Activated naive CD4-positive, alpha-beta T cell treated with anti-CD3 and anti-CD28 coated beads, Interleukin-2, amount 10 ng/mL, durations not matched to agents 7 days and 5 days (primary cell): Measurements from ENCODE around the gene TEX48.

ENCODE experiments used
- CTCF ChIA-PET: fragments of 350-600 bp; sonication (Branson Sonifier 250); formaldehyde crosslinking; loops from one replicate; lab custom pipeline; 2021; ENCODE audit warnings: antibody characterized with exemption; lab: Charles Lee
- DNase-seq: peaks from one replicate; pipeline ENCODE4 v3.0.0-alpha.2; 2020
- H3K27ac Mint-ChIP-seq: one replicate; pipeline ENCODE4 v1.8.0; 2021; ENCODE audit warnings: mild to moderate bottlenecking, moderate library complexity, mixed read lengths
- H3K27me3 Mint-ChIP-seq: one replicate; pipeline ENCODE4 v1.8.0; 2021; ENCODE audit warnings: mild to moderate bottlenecking, mixed read lengths
- H3K36me3 Mint-ChIP-seq: one replicate; pipeline ENCODE4 v1.8.0; 2021; ENCODE audit warnings: mixed read lengths
- H3K4me1 Mint-ChIP-seq: one replicate; pipeline ENCODE4 v1.8.0; 2021; ENCODE audit warnings: mixed read lengths
- H3K4me3 Mint-ChIP-seq: one replicate; pipeline ENCODE4 v1.8.0; 2021; ENCODE audit warnings: mild to moderate bottlenecking, moderate library complexity, mixed read lengths
- H3K9me3 Mint-ChIP-seq: one replicate; pipeline ENCODE4 v1.8.0; 2021; ENCODE audit warnings: mixed read lengths

Gene TEX48

GRCh38 chr9:114621975-114622609 is 59.9 kb downstream of the TEX48 start:
- CTCF ChIA-PET = interaction anchor here (0.6 to 0.7 kb wide), 2 partner anchors 10 to 31 kb away, joined by 3 read pairs; no protein-coding TSS in a partner anchor
- Mint-ChIP-seq H3K27me3 (no peaks in the 10 kb centered on the region), H3K4me1 (peaks cover 23% of the 10 kb centered on the region), H3K27ac (no peak overlapping the region), H3K4me3 (no peak overlapping the region), H3K36me3 (peaks cover 54% of the 10 kb centered on the region), H3K9me3 (no peaks in the 10 kb centered on the region)
- no peak for DNase-seq

GRCh38 chr9:114621561-114621960 is 60.4 kb downstream of the TEX48 start:
- no peaks in the 10 kb centered on the region for H3K9me3 Mint-ChIP-seq
- DNase-seq = no peak
- peak overlapping the region; percentile 24 for H3K27ac Mint-ChIP-seq
- H3K4me3 Mint-ChIP-seq = no peak overlapping the region
- no peaks in the 10 kb centered on the region for H3K27me3 Mint-ChIP-seq
- H3K4me1 Mint-ChIP-seq = peaks cover 28% of the 10 kb centered on the region
- CTCF ChIA-PET = interaction anchor here (0.6 to 0.7 kb wide), 3 partner anchors 9 to 30 kb away, joined by 3 read pairs; no protein-coding TSS in a partner anchor
- peaks cover 55% of the 10 kb centered on the region for H3K36me3 Mint-ChIP-seq

- H3K9me3 Mint-ChIP-seq = no peaks in the 10 kb centered on the region
- CTCF ChIA-PET = interaction anchor here (0.7 to 2.0 kb wide), 4 partner anchors 28 to 213 kb away, joined by 3 to 8 read pairs (median 4); no protein-coding TSS in a partner anchor
- peaks cover 60% of the 10 kb centered on the region for H3K36me3 Mint-ChIP-seq
- H3K4me3 Mint-ChIP-seq = peak overlapping the region; percentile 55
- no peak for DNase-seq
- H3K4me1 Mint-ChIP-seq = peaks cover 44% of the 10 kb centered on the region
- no peaks in the 10 kb centered on the region for H3K27me3 Mint-ChIP-seq
- peak overlapping the region; percentile 93 for H3K27ac Mint-ChIP-seq
Measured at GRCh38 chr9:114619191-114619761, 62.7 kb downstream of the TEX48 start.

GRCh38 chr9:114616684-114617520 is 65.1 kb downstream of the TEX48 start:
- Mint-ChIP-seq H3K27me3 (no peaks in the 10 kb centered on the region), H3K9me3 (no peaks in the 10 kb centered on the region), H3K27ac (peak overlapping the region; percentile 94), H3K36me3 (peaks cover 61% of the 10 kb centered on the region), H3K4me3 (peak overlapping the region; percentile 44), H3K4me1 (peaks cover 66% of the 10 kb centered on the region)
- CTCF ChIA-PET = interaction anchor here (0.7 to 1.5 kb wide), 3 partner anchors 24 to 212 kb away, joined by 4 to 7 read pairs (median 5); no protein-coding TSS in a partner anchor
- DNase-seq = peak; percentile 24
